GM19238 (cell line): ENCODE results near the gene KIF16B.
A peak's percentile ranks its signal among the peaks of the same experiment; 100 is the strongest.
"Not testable (repeated sequence)": the region's sequence is repeated elsewhere in the genome, so short reads cannot be mapped to it uniquely, and the experiment has no call there.

Source experiments
- DNase-seq: peaks from one replicate; pipeline ENCODE4 v3.0.0; 2011; ENCODE audit warnings: low spot score; ENCODE audit not compliant: insufficient read length

KIF16B gene

GRCh38 chr20:16520154-16520553 is 53.1 kb downstream of the KIF16B start:
- DNase-seq: no peak

DNA sequence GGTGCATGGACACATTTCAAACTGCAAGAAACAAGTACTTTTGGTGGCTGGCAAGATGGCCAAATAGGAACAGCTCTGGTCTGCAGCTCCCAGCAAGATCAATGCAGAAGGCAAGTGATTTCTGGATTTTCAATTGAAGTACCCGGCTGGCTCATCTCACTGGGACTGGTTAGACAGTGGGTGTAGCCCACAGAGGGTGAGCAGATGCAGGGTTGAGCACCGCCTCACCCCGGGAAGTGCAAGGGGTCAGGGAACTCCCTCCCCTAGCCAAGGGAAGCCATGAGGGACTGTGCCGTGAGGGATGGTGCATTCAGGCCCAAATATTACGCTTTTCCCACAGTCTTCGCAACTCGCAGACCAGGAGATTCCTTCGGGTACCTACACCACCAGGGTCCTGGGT is 53.6 kb downstream of the KIF16B start:
- DNase-seq: not testable (repeated sequence)

GRCh38 chr20:16518784-16519084 is 54.5 kb downstream of the KIF16B start:
- DNase-seq: no peak

DNA sequence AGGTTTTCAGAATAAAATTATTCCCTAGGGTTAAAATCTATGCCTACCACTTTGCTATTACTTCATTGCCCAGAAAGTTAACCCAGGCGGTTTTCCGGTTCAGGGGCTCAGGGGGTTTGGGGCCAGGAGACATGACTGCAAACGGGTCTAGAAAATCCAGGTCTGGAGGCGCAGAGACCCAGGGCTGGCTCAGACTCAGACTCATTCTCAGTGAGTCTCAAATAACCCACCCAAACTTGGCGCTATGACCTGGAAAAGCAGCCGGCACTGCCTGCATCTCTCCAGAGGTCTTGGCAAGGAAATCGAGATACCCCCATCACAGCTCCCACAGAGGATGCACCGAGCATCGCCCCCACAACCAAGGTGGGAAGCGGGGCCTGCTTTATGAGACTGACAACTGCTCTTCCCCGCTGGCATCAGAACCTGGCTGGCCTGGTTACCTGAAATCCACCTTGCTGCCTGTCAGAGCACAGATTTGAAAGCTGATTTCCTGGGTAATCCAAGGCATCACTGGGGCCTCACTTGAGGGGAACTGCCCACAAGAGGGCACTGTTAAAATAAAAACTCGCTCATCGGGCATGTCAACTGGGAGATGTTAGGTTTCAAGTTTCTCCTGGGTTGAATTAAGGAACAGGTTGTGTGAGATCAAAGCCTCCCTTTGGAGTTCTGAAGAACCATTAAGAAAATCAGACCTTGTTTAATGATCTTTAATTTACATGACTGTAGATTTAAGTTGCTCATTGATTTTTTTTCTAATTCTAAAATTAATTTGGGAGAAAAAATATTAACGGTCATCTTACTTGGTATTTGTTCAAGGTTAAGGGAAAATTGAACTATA is 55.1 kb downstream of the KIF16B start:
- peak; percentile 19 for DNase-seq

DNA sequence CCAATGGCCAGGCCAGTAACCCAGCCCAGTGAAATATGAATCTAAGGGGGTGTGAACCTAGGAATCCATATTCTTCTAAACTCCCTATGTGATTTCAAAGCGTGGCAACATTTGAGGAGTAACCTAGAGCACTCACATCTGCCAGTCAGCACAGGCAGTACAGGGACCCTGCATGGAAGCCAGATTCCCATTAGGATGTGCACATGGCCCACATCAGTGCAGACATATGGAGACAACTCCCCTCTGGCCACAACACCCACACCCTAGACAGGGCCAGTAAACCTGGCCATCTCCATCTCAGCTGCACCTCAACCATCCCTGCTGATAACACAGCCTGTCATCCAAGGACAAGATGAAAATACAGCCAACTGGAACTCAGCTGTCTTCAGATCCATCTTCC is 56.5 kb downstream of the KIF16B start:
- DNase-seq: no peak

GRCh38 chr20:16515046-16515445 is 58.2 kb downstream of the KIF16B start:
- DNase-seq: no peak

DNA sequence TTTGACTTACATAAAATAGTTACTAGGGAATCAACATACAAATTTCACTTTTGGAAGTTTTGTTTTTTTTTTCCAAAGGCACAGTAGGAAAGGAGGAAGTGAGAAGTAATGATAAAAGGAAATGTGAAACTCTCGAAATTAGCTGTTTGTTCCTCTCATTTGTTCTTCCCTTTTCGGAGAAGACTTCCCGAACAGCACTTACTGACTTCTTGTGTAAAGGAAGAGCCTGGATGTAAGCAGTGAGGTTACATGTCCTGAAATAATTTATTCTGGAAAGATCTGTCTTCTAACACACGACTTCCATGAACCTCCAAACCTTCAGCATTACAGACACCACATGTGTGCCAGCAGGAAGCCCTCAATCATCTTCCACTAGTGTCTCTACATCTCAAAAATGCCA is 59.1 kb downstream of the KIF16B start:
- DNase-seq: no peak

- no peak for DNase-seq
Observed at GRCh38 chr20:16505894-16506293, 67.4 kb downstream of the KIF16B start.

- no peak for DNase-seq
Observed at GRCh38 chr20:16501301-16501700, 71.9 kb downstream of the KIF16B start.

GRCh38 chr20:16500197-16500596 is 73.1 kb downstream of the KIF16B start:
- no peak for DNase-seq

DNA sequence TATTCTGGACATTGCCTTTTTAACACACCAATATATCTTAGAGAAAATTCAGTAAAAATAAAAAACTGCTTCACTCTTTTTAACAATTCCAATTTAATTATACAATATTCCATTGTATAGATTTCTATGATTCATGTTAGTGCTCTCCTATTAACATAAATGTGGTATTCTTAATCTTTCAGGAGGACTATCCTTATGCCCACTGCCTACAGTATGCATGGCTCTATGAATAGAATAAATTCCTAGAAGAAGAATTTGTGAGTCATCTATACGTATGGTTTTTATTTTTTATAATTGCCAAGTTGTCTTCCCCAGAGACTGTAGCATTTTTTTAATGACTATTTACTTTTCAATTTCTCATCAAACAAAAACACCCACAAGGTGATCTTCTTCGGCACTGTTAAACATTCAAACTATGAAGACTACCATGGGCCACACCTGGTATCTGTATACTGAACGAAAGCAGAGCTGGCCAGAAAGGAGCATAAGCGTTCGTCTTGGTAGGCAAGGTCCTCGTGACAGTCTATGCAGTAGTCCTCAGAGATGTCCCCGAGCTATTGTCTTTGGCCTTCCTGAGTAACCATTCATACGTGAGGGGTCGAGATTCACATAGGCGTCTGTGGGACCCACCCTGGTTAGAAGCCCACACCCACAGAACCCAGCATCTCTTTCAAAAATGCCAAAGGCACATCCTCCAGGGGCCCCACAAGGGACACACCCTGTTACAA is 74.6 kb downstream of the KIF16B start:
- no peak for DNase-seq

DNA sequence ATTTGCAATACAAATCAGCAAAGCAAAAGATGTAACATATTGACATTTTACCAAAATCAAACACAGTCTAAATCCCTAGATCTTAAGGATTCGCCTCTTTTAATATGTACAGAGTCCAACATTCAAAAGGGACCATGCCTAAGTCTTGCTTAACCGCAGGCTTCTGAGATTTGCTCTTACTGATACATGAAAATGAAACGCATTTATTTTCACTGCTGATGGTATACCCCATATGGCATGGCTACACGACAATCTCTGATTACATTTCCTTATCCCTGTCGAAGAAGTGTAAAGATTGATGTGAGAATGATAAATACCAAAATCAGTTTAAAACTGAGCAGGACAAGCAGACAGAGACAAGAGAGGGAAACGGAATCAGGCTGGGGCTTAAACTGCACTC is 75.4 kb downstream of the KIF16B start:
- DNase-seq: no peak

DNA sequence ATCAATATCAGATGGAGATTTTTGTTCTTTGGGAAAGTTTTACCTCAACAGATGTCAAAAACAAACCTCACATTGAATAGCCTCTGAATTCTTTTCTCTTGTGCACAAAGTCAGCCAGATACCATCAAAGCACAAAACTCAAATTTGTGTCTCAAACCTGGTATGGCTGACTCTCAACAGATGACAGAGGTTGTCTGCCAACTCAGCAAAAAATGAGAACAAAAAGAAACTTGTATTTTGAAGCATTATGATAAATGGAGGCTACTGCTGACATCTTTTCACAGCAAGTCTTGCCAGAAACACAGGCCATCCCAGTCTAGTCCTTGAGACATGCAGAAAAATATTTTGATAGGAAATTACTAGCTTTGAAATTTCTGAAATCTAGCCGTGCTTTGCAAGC is 79.8 kb downstream of the KIF16B start:
- no peak for DNase-seq

DNA sequence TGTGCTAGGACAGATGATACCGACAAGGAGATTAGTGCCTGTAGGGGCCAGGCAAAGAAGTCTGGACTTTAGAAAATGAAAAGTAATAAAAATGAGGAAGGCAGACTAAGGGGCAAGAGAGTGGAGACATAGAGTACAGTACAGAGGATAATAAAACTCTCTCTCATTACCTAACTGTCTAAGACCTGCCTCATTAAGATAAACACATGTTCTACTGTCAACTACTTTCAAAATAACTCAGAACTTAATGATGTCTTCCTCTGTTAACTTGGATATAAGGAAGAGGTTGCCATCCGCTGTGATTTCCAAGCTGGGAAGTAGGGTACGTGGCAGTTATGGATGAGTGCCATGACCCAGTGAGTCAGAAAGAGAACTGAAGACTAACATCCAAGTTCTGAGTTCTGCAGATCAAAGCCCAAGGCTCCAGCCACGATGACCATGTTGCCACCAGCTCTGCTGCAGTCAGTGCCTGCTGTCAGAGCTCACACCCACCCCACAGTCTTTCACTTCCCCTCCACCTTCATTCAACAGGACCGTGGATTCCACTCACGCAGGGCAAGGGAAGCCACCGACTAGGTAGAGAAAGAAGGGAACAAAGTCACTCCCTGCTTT is 81.8 kb downstream of the KIF16B start:
- no peak for DNase-seq

GRCh38 chr20:16490696-16491095 is 82.6 kb downstream of the KIF16B start:
- no peak for DNase-seq

DNA sequence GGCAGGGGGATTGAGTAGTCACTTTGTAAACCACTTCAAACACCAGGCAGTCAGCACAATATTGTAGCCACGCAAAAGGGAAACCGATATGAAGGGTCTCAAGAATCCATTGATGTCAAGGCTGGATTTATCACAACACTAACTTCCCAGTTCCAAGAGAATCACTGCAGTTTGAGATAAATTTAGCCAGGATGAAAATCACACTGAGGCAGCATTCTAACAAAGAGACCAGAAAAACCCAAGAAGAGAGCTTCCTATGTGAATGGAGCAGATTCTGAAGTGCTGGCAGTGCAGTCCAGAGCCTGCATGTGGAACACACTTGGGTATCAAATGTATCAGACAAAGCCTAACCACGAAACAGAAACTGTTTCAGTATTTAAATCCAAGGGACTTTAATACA is 84.6 kb downstream of the KIF16B start:
- no peak for DNase-seq

DNA sequence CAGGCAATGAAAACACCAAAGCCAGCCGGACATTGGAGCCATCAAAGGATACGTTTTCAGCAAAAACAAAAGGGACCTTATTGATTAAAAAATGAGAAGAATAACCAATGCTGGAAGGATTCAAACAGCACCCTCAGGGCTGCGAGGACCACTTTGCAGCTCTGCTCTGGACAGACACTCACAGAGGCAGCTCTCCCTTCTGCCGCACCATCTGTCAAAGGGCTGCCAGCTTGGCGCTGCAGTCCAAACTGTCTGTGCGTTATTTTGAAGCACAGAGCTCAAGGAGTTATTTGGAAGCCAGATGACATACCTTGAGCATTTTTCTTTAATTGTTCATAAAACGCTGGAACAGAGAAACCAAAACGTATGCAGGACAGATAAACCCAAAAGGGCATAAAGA is 85.2 kb downstream of the KIF16B start:
- DNase-seq: no peak

GRCh38 chr20:16486532-16486931 is 86.7 kb downstream of the KIF16B start:
- DNase-seq: no peak

DNA sequence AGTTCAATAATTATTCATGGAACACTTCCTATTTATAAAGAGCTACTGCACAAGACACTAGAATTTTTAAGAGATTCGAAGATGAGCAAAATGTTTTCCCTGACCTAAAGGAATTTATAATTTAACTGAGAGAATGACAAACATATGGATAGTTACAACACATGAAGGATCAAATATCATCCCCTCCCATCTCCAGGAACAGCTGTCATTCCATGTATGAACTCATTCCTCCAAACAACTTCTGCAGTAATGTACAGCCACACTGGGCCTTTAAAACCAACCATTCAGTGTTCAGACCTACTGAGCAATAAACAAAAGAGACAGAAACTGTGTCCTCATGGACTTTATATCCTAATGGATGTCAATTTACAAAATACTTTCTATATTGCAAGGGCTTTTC is 87.8 kb downstream of the KIF16B start:
- DNase-seq: no peak

- DNase-seq: no peak
Observed at GRCh38 chr20:16483024-16483423, 90.2 kb downstream of the KIF16B start.

DNA sequence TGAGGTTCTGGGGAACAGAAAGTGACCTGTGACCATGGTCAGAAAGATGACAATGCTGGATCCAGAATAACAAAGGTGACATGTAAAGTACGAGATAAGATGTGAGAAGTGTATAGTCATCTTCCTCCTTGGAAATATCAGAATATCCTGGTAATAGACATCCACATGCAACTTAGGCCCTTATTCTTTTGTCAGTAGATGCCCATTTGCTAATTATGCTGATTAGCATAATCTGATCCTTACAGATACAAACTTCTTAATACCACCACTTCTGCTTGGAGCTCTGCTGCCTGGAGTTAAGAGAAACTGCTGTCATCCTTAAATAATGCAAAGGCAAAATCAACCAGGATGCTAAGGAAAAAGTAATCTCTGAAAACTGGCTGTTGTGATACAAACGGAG is 91.3 kb downstream of the KIF16B start:
- DNase-seq: no peak

- no peak for DNase-seq
Observed at GRCh38 chr20:16479666-16480065, 93.6 kb downstream of the KIF16B start.

DNA sequence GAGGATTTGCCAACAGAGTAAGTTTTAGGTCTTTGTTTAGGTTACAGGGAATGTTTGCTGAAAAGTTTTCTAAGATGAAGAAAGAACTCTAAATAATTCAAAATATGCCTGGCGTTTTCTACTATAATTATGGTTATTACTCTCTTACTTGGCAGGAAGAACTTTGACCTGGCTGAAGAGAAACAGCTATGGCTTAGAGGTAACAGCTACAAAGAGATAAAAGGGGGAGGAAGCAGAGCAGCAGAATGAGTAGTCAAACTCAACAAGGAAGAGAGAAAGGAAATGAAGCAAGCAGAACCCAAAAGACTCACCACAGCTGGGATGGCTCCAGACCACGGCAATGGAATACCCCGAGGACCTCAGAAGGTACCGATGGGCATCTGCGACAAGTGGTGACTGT is 95.6 kb downstream of the KIF16B start:
- DNase-seq: no peak
